GM19193 (cell line): ENCODE measurements around the gene PGPEP1.

Experiments
- POLR2A ChIP-seq: IDR thresholded peaks from 4 replicates; pipeline ENCODE4 v1.6.1; 2011; ENCODE audit not compliant: insufficient read depth, insufficient read length; ENCODE audit errors: extremely low read depth

PGPEP1 gene

DNA sequence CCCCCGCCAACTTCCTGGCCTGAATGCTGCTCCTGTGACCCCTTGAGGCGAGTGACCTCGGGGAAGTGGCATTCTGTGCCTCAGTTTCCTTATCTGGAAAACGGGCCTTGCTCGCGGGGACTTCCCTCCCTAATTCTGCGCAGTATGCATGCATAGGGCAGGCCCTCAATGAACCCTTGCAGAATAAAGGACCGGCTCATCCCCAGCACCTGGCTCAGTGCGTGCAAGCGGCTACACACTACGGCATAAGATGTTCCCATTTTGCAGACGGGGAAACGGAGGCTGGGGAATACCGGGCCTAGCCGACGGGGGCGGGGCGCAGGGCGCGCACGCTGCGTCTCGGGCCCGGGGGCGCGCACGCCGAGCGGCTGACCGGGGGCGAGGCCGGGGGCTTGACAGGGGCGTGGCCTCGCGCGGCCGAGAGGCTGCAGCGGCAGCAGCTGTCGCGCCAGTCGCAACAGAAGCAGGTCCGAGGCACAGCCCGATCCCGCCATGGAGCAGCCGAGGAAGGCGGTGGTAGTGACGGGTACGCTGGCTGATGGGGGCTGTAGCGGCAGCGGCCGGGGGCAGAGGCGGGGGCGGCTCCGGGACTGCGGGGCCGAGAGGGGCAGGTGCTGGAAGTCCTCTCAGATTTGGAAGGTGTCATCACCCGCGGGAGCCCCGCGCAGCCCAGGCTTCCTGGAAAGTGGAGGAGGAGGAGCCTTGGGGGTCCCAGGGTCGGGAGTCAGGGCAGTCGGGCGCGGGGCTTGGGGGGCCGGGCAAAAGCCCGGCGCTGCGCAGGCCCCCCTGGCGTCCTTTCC, at the start of gene PGPEP1:
Gene PGPEP1 (plus strand): TSS at position 409 of the 800 bp plus-strand sequence. CDS start 84 bp downstream, at position 493.
- peak; percentile 57 for TF ChIP-seq POLR2A

GRCh38 chr19:18291019-18291524, 49.3 kb upstream of the PGPEP1 start:
- no peak for TF ChIP-seq POLR2A

DNA sequence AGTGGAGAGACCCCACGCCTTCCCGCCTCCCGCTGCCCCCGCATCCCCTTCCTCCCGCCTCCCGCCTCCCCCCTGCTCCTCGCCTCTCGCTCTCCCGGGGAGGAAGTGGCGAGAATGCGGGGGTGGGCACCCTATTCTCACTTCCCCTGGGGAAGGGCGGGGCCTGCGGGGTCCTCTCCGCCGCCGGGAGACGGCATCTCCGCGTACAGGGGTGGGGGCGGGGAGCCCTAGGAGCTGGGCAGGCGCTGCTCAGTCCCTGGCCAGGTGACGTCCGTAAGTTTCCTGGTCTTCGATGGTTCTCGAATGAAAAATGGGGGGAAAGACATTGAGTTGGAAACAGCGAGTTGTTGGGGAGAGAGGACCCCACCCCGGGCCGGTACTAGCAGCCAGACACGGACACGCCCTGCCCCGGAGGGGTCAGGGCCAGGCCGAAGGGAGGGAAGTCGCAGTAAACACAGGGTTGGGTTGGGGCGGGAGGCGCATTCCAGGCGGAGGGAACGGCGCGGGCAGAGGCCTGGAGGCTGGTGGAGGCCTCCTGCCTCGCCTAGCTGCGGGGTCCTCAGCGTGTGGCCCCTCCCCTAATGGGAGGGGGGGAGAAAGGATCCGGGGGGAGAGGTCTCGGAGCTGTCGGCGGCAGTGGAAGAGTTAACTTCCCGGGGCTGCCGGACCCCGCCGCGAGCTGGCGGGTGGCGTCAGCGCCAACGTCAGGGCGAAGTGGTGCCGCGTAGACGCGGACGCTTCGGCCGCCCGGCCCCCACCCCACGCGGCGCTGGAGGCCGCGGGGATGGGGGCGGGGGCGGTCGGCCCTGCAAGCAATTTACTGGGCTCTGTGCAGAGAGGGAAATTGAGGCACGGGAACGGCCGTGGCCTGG, 48.6 kb upstream of the PGPEP1 start:
- TF ChIP-seq POLR2A, result peak; percentile 69

- TF ChIP-seq POLR2A, result no peak
Observed at GRCh38 chr19:18292462-18292809, 48.0 kb upstream of the PGPEP1 start.

GRCh38 chr19:18292810-18293641, 47.4 kb upstream of the PGPEP1 start:
- TF ChIP-seq POLR2A, result no peak

DNA sequence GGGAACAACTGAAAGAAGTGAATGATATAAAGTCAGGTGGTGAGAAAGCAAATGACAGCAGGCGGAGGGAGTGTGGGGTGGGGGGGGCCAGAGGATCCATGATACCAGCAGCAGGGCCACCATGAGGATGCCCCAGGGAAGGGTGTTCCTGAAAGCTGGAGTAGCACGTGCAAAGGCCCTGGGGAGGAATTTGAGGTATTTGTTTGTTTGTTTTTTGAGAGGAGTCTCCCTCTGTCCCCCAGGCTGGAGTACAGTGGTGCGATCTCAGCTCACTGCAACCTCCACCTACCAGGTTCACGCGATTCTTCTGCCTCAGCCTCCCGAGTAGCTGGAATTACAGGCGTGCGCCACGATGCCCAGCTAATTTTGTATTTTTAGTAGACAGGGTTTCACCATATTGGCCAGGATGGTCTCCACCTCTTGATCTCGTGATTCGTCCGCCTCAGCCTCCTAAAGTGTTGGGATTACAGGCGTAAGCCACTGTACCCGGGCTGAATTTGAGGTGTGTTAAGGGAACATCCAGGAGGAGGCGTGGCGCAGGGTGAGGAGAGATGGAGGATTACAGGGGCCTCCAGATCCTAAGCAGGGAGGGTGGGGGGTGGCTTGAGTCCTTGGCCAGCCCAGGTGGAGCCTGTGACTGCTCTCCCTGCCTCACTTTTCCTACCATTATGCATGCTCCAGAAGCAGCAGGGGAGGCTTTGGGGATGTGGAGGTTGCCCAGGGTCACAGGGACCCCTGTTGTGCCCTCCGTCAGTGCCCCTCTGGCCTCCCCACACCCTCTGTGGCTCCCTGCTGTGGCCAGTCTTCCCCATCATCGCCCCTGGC, 46.5 kb upstream of the PGPEP1 start:
- TF ChIP-seq POLR2A, result no peak

- TF ChIP-seq POLR2A, result no peak
Observed at GRCh38 chr19:18294467-18294864, 45.9 kb upstream of the PGPEP1 start.

- TF ChIP-seq POLR2A, result no peak
Observed at GRCh38 chr19:18295034-18295451, 45.4 kb upstream of the PGPEP1 start.

- no peak for TF ChIP-seq POLR2A
Observed at GRCh38 chr19:18297308-18297707, 43.1 kb upstream of the PGPEP1 start.

DNA sequence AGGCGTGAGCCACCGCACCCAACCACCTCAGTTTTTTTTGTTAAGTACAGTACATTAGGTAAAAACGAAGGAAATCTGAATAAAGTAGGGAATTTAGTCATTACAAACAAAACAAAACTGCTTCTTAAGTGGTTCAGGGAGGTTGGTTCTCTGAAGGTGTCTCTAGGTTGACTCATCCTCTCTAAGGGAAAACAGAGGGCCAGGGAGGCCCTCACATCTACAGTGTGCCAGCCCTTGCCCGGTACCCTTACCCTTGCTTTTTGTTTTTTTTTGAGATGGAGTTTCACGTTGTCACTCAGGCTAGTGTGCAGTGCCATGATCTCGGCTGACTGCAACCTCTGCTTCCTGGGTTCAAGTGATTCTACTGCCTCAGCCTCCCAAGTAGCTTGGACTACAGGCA, 41.8 kb upstream of the PGPEP1 start:
- no peak for TF ChIP-seq POLR2A

DNA sequence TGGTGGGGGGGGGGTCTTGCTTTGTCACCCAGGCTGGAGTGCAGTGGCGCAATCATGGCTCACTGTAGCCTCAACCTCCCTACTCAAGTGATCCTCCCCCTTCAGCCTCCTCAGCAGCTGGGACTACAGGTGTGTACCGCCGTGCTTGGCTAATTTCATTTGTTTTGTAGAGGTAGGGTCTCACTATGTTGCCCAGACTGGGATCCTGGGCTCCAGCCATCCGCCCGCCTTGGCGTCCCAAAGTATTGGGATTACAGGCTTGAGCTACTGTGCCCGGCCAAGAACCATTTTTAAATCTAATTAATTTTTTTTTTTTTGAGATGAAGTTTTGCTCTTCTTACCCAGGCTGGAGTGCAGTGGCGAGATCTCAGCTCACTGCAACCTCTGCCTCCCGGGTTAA, 40.7 kb upstream of the PGPEP1 start:
- no peak for TF ChIP-seq POLR2A

DNA sequence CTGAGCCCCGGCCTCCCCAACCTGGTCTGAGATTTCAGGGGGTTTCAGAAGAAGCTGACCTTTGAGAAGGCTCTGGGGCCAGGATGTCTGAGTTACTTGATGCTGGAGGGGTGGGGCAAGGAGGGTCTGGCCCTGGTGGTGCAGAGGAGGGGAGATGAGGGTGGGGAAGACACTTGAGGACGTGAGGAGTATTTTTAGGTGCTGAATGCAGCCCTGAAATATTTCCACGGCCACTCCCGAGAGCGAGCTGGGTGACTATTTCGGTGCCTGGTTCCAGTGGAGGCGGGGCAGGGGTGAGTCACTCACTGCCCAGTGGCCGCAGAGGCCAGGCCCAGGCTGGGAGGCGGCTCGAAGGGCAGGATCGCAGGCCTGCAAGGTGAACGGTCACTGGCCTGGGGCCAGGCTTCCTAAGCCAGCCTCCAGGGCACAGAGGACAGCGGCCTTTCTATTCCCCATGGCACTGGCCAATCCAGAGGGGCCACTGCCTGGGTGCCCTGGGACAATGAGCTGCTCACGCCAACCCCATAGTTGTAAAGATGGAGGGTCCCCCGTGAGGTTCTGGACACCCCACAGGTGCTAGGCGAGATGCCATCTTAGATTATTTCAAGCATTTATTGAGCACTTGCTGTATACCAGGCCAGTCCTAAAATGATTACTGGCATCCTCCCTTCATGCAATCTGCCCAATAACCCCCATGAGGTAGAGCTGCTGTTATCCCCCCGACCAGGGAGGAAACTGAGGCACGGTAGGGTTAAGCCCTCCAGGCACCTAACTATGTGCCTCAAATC, 39.3 kb upstream of the PGPEP1 start:
- TF ChIP-seq POLR2A, result no peak

DNA sequence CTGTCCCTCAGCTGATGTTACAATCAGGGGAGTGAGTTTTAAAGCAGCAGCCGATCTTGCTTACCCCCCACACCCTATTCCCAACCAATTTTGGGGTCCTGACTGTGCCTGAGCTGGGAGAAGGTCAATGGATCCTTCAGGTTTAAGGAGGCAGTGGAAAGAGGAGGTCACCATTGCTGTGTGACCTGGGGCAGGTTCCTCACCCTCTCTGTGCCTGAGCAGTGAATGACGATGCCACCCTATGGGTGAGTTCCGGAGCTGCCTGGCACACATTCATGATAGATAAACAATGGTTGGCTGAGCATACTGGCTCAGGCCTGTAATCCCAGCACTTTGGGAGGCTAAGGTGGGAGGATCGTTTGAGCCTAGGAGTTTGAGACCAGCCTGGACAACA, 38.7 kb upstream of the PGPEP1 start:
- TF ChIP-seq POLR2A, result no peak

DNA sequence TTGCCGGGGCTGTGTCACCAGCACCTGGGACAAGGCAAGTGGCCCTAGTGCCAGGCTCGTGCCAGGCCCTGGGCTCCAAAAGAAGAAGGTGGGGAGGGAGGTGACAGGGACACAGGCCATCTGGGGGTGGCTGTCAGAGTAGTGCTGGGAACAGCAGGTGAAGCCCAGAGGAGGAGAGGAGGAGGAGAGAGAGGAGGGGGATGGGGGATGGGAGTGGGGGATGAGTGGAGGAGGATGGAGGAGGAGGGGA, 36.3 kb upstream of the PGPEP1 start:
- TF ChIP-seq POLR2A, result no peak
